Measurements from ENCODE around the gene CDC42BPA. TPM values are rescaled to one million over a fixed set of nuclear protein-coding genes. Genes with fewer than 3 reads are reported as not detected.

CDC42BPA gene
- total and polyA plus RNA-seq, 2 of the 8 experiments (the other 6 are each of a cell fraction or from before 2014, with no cell fraction given) = 7.1 to 28.5 TPM

DNA sequence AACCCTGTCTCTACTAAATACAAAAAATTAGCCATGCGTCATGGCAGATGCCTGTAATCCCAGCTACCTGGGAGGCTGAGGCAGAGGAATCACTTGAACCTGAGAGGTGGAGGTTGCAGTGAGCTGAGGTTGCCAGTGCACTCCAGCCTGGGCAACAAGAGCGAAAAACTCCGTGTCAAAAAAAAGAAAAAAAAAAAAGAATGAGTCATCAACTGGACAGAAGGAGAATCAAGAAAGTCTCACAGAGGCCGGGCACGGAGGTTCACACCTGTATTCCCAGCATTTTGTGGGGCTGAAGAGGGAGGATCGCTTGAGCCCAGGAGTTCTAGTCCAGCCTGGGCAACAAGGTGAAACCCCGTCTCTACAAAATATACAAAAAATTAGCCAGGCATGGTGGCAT is 45.5 kb upstream of the CDC42BPA start:
- Histone ChIP-seq H3K23me2 (ENCODE audit: low read depth, low read length) (no peaks in the 10 kb centered on the region), H3K36me3 (ENCODE audit: control insufficient read depth in 2 of 4, insufficient read depth in 4 of 4, low read length in 3 of 4) (no peaks in the 10 kb centered on the region), H3K27me3 (replicated peaks in 1 of 4; ENCODE audit: control insufficient read depth in 3 of 4, extremely low read depth in 1 of 4, insufficient read depth in 3 of 4, low read length in 3 of 4) (no peaks in the 10 kb centered on the region), H4K20me1 (replicated peaks in 1 of 2; ENCODE audit: control insufficient read depth in 1 of 2, insufficient read depth in 2 of 2, low read length in 2 of 2) (no peaks in the 10 kb centered on the region), H3K9ac (replicated peaks in 1 of 4; ENCODE audit: extremely low read depth in 1 of 4, low read depth in 3 of 4, low read length in 3 of 4) (no peak overlapping the region), H2BK20ac (ENCODE audit: low read length) (no peak overlapping the region), H3K27ac (ENCODE audit: low read depth, low read length) (no peak overlapping the region), H4K91ac (replicated peaks; ENCODE audit: insufficient read length, low read length) (no peak overlapping the region), H2BK120ac (replicated peaks; ENCODE audit: low read depth, low read length) (no peak overlapping the region), H4K5ac (ENCODE audit: insufficient read length, low read depth, low read length) (no peak overlapping the region), H4K8ac (ENCODE audit: extremely low read depth, insufficient read depth, low read length) (no peak overlapping the region), H2AFZ (ENCODE audit: low read length) (no peak overlapping the region), H2BK12ac (ENCODE audit: low read depth, low read length) (no peak overlapping the region), H3K23ac (ENCODE audit: insufficient read length) (no peak overlapping the region), H2BK5ac (ENCODE audit: low read depth, low read length) (no peak overlapping the region), H3K4me3 (ENCODE audit: extremely low read depth in 1 of 4, insufficient read depth in 2 of 4, low read depth in 3 of 4, low read length in 4 of 4) (no peak overlapping the region), H3K4ac (replicated peaks; ENCODE audit: insufficient read length, low read depth, low read length) (no peak overlapping the region), H3K56ac (replicated peaks; ENCODE audit: insufficient read length, low read depth, low read length) (no peak overlapping the region), H3K14ac (ENCODE audit: insufficient read length) (no peak overlapping the region), H3K4me2 (ENCODE audit: insufficient read depth in 1 of 2, low read depth in 2 of 2, low read length in 2 of 2) (no peak overlapping the region), H3K9me3 (ENCODE audit: insufficient read depth in 2 of 2, low read depth in 1 of 2, low read length in 1 of 2) (peaks cover 0 to 2% of the 10 kb centered on the region in 2 experiments; a peak in 2 of 4 replicates), H2AK5ac (ENCODE audit: low read depth, low read length) (no peak overlapping the region), H3K4me1 (replicated peaks in 1 of 4; ENCODE audit: control insufficient read depth in 3 of 4, insufficient read depth in 4 of 4, low read length in 3 of 4) (no peaks in the 10 kb centered on the region), H3K79me1 (ENCODE audit: low read depth, low read length) (no peaks in the 10 kb centered on the region), H3K79me2 (ENCODE audit: control insufficient read depth in 1 of 2, insufficient read depth in 2 of 2, low read length in 2 of 2) (no peaks in the 10 kb centered on the region), H3K18ac (ENCODE audit: extremely low read depth, low read length) (no peak overlapping the region), H2BK15ac (ENCODE audit: low read length) (no peak overlapping the region)
- WGBS, 2 experiments (ENCODE audit: extremely low coverage in 1 of 2, insufficient coverage in 1 of 2, insufficient read length in 1 of 2, insufficient replicate concordance in 2 of 2, low coverage in 1 of 2, low lambda C conversion rate in 2 of 2, missing lambda C conversion rate in 1 of 2) = 91% methylated on average over 7 of the region's 7 CpGs; no CpG with 5 or more reads in 1 of the 2 experiments
- POLR2A ChIA-PET (ENCODE audit: partially characterized antibody) = no interaction called here
- DNase-seq (ENCODE audit: low read depth in 1 of 2, low spot score in 2 of 2) (no peak), FAIRE-seq (no peak)
- CTCF ChIA-PET (ENCODE audit: partially characterized antibody) = interaction anchor here (0.9 to 1.0 kb wide), 2 partner anchors 69 to 193 kb away, joined by 3 to 5 read pairs; no protein-coding TSS in a partner anchor
- TF ChIP-seq CHD1 (IDR thresholded peaks at IDR 0.05; ENCODE audit: low read depth, low read length) = no peak
- no peak for TF ChIP-seq RNF2 (IDR thresholded peaks at IDR 0.05; ENCODE audit: borderline replicate concordance, low read depth, low read length, missing control alignments, poor library complexity, severe bottlenecking)
- no peak for TF ChIP-seq BRCA1 (IDR thresholded peaks at IDR 0.05; ENCODE audit: low read depth, low read length)
- TF ChIP-seq SIN3A (conservative IDR thresholded peaks at IDR 0.05 in 1 of 2, IDR thresholded peaks at IDR 0.05 in 1 of 2; ENCODE audit: low read depth in 1 of 2, low read length in 2 of 2) = no peak
- TF ChIP-seq ZNF274 (IDR thresholded peaks at IDR 0.05; ENCODE audit: borderline replicate concordance, extremely low read depth, low read length) = no peak
- no peak for TF ChIP-seq BCL11A (IDR thresholded peaks at IDR 0.05; ENCODE audit: low read depth in 2 of 2, low read length in 2 of 2)
- no peak for TF ChIP-seq TCF12 (IDR thresholded peaks at IDR 0.05; ENCODE audit: low read depth, low read length)

Data from H1 (cell line).